ENCODE measurements around the gene ITCH. TPM values are rescaled to one million over a fixed set of nuclear protein-coding genes. Genes with fewer than 3 reads are reported as not detected.
"Not testable (repeated sequence)": the region's sequence is repeated elsewhere in the genome, so short reads cannot be mapped to it uniquely, and the experiment has no call there.

ITCH gene
- total RNA-seq, 4 donors from 2014 or later, result 50.3 to 64.3 (median 52.8) TPM

DNA sequence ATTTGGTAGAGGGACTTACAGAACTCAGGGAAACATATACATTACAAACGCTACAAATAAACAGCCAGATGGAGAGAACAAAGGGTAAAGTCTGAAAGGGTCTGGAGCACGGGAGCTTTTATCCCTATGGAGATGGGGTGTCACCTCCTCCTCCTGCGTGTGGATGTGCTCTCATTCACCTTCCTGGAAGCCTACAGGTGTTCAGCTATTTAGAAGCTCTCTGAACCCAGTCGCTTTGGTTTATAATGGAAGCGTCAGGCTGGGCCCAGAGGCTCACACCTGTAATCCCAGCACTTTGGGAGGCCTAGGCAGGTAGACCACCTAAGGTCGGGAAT is 17.7 kb upstream of the ITCH start:
- no peak for TF ChIP-seq EP300 (IDR thresholded peaks at IDR 0.05)
- TF ChIP-seq POLR2AphosphoS5 (IDR thresholded peaks at IDR 0.05), result no peak
- no peak for TF ChIP-seq POLR2A (IDR thresholded peaks at IDR 0.05; ENCODE audit: low read depth)
- TF ChIP-seq, protein P1, sequence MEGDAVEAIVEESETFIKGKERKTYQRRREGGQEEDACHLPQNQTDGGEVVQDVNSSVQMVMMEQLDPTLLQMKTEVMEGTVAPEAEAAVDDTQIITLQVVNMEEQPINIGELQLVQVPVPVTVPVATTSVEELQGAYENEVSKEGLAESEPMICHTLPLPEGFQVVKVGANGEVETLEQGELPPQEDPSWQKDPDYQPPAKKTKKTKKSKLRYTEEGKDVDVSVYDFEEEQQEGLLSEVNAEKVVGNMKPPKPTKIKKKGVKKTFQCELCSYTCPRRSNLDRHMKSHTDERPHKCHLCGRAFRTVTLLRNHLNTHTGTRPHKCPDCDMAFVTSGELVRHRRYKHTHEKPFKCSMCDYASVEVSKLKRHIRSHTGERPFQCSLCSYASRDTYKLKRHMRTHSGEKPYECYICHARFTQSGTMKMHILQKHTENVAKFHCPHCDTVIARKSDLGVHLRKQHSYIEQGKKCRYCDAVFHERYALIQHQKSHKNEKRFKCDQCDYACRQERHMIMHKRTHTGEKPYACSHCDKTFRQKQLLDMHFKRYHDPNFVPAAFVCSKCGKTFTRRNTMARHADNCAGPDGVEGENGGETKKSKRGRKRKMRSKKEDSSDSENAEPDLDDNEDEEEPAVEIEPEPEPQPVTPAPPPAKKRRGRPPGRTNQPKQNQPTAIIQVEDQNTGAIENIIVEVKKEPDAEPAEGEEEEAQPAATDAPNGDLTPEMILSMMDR (IDR thresholded peaks at IDR 0.05), result no peak
- Histone ChIP-seq H3K4me1 (no peaks in the 10 kb centered on the region), H3K36me3 (no peaks in the 10 kb centered on the region), H3K9me3 (no peaks in the 10 kb centered on the region), H3K27me3 (no peaks in the 10 kb centered on the region), H3K27ac (replicated peaks in 1 of 4) (no peak overlapping the region), H3K4me3 (no peak overlapping the region)
- DNase-seq (ENCODE audit: extremely low spot score), result no peak
- intact Hi-C loops (cut with DNase I), result no loop called here
- WGBS, result 88% methylated on average over 6 of the region's 6 CpGs

GRCh38 chr20:34345839-34346532 is 17.1 kb upstream of the ITCH start:
- H3K27me3 ChIP-seq; H3K27ac ChIP-seq (replicated peaks in 1 of 4); H3K9me3 ChIP-seq; DNase-seq (ENCODE audit: extremely low spot score); H3K36me3 ChIP-seq; H3K4me3 ChIP-seq; intact Hi-C loops (cut with DNase I); H3K4me1 ChIP-seq: not testable (repeated sequence)
- 88% methylated on average over 10 of the region's 10 CpGs for WGBS

DNA sequence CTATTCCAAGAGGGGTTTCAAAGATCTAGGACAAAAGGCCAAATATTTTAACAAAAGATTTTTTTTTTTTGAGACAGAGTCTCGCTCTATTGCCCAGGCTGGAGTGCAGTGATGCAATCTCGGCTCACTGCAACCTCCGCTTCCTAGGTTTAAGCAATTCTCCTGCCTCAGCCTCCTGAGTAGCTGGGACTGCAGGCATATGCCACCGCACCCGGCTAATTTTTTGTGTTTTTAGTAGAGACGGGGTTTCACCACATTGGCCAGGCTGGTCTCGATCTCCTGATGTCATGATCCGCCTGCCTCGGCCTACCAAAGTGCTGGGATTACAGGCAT is 16.6 kb upstream of the ITCH start:
- H3K4me1 ChIP-seq; intact Hi-C loops (cut with DNase I); DNase-seq (ENCODE audit: extremely low spot score); H3K4me3 ChIP-seq; H3K27ac ChIP-seq (replicated peaks in 1 of 4); H3K27me3 ChIP-seq; H3K36me3 ChIP-seq; H3K9me3 ChIP-seq: not testable (repeated sequence)
- WGBS, result 95% methylated on average over 9 of the region's 9 CpGs

DNA sequence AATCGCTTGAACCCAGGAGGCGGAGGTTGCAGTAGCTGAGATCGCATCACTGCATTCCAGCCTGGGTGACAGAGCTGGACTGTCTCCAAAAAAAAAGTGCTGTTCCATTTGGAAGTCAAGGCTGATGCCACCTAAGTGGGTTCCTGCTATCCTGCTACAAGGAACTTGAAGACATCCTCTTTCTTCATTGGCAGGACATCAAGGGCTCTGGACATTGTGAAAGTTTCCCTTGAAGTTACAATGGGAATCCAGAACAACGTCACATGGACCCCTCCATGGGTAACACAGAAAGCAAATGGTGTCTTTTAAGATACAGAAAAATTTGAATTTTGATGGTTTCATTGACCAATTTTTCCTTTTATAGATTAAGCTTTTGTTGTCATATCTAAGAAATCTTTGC is 15.5 kb upstream of the ITCH start:
- 89% methylated on average over 2 of the region's 4 CpGs for WGBS
- DNase-seq (ENCODE audit: extremely low spot score), result no peak
- Histone ChIP-seq H3K27ac (replicated peaks in 1 of 4) (no peak overlapping the region), H3K9me3 (no peaks in the 10 kb centered on the region), H3K4me3 (no peak overlapping the region), H3K27me3 (no peaks in the 10 kb centered on the region), H3K4me1 (no peaks in the 10 kb centered on the region), H3K36me3 (no peaks in the 10 kb centered on the region)
- intact Hi-C loops (cut with DNase I), result no loop called here
- TF ChIP-seq POLR2A (IDR thresholded peaks at IDR 0.05; ENCODE audit: low read depth) (no peak), POLR2AphosphoS5 (IDR thresholded peaks at IDR 0.05) (no peak), EP300 (IDR thresholded peaks at IDR 0.05) (no peak)
- TF ChIP-seq, protein P1 (IDR thresholded peaks at IDR 0.05), result no peak

DNA sequence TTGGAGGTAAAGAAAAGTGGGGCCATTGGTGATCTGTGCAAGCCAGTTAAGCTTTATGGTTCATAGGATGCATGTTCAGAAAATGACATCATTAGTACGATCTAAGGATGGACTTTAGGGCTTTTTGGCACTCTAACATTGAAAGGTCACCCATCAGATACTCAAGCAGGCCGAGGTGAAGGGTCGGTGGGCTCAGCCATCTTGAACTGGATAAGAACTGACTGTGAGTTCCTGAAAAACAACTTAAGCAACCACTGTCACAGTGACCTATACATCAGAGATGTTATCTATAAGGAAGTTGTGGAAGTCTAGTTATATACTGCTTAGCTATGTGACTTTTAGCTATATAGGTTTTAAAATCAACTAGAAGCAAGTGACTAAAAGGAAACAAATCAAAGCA is 13.0 kb upstream of the ITCH start:
- H3K9me3 ChIP-seq, result no peaks in the 10 kb centered on the region
- 73% methylated on average over 3 of the region's 3 CpGs for WGBS
- no peaks in the 10 kb centered on the region for H3K27me3 ChIP-seq
- H3K4me3 ChIP-seq, result no peak overlapping the region
- no peak overlapping the region for H3K27ac ChIP-seq (replicated peaks in 1 of 4)
- intact Hi-C loops (cut with DNase I), result no loop called here
- no peaks in the 10 kb centered on the region for H3K4me1 ChIP-seq
- TF ChIP-seq POLR2A (IDR thresholded peaks at IDR 0.05; ENCODE audit: low read depth), result no peak
- TF ChIP-seq, protein P1 (IDR thresholded peaks at IDR 0.05), result no peak
- no peak for TF ChIP-seq POLR2AphosphoS5 (IDR thresholded peaks at IDR 0.05)
- TF ChIP-seq EP300 (IDR thresholded peaks at IDR 0.05), result no peak
- H3K36me3 ChIP-seq, result no peaks in the 10 kb centered on the region
- DNase-seq (ENCODE audit: extremely low spot score), result no peak

DNA sequence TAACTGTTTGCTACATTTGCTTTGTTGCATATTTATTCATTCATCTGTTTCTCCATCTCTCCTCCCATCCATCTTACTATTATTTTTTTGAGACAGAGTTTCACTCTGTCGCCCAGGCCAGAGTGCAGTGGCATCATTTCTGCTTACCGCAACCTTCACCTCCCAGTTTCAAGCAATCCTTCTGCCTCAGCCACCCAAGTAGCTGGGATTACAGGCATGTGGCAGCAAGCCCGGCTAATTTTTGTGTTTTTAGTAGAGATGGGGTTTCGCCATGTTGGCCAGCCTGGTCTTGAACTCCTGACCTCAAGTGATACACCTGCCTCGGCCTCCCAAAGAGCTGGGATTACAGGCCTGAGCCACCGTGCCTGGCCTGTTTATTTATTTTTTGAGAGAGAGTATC is 9.6 kb upstream of the ITCH start:
- H3K4me3 ChIP-seq; H3K4me1 ChIP-seq; H3K27ac ChIP-seq (replicated peaks in 1 of 4); intact Hi-C loops (cut with DNase I); H3K36me3 ChIP-seq; DNase-seq (ENCODE audit: extremely low spot score); H3K9me3 ChIP-seq; H3K27me3 ChIP-seq: not testable (repeated sequence)
- 81% methylated on average over 6 of the region's 6 CpGs for WGBS
